Tracheal epithelial cell (primary cell): ENCODE data around the gene AFF2. TPM values are rescaled to one million over a fixed set of nuclear protein-coding genes. Genes with fewer than 3 reads are reported as not detected.

Source experiments
- total RNA-seq: library from RNA; depleted of rRNA; stranded (reverse); fragments of >200 nt; gene quantifications from 2 replicates; pipeline ENCODE4 v1.2.1, GENCODE V29; 2014

The AFF2 gene
- total RNA-seq = 0.24 TPM in 1 of 2 replicates, not detected in the other

DNA sequence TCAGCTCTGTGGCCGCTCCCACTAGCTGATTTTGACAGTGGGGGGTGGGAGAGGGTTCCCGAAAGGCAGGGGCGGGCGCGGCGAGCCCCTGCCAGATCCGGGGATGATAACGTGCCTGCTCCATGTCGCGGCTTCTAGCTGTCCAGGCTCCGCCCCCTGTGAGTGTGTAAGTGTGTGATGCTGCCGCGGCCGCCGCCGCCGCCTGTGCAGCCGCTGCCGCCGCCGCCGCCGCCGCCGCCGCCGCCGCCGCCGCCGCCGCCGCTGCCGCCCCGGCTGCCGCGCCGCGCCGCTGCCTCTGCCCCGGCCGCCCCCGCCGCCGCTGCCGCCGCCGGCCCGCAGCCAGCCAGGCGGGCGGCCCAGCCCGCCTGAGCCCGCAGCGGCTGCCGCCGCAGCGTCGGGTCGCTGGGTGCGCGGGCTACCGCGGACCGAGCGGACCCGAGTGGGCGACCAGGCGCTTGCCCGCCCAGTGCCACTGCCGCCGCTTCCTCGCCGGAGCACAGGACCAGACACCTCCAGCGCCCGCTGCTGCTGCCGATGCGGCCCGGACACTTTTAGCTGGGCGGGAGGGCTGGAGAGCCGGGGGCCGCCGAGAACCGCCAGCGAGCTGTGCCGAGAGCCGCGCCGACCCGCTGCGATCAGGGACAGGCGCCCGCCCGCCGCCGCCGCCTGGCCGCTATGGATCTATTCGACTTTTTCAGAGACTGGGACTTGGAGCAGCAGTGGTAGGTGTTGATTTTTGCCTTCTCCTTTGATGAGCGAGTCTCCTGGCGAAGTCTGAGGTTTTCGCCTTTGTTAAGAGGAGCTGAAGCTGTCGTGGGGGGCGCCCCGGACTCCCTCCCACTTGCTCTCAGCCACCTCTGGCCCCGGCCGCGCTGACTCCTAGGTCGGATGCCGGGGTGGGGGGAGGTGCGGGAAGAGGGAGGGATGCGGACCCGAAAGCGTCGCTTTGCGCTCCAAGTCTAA, at the start of gene AFF2:
TSS of gene AFF2 (plus strand) at position 195 of the 963 bp plus-strand sequence. CDS start at position 676, 481 bp downstream.

